Osteoblast (primary cell): ENCODE results near the gene BRSK2. TPM values are rescaled to one million over a fixed set of nuclear protein-coding genes. Genes with fewer than 3 reads are reported as not detected.
A peak's percentile ranks its signal among the peaks of the same experiment; 100 is the strongest.
"Not testable (repeated sequence)": the region's sequence is repeated elsewhere in the genome, so short reads cannot be mapped to it uniquely, and the experiment has no call there.

Experiments used
- DNase-seq: peaks from one replicate; pipeline ENCODE4 v3.0.0; 2011; ENCODE audit warnings: low spot score, mixed read lengths; ENCODE audit not compliant: insufficient read length; ENCODE audit errors: missing footprints
- H2AFZ ChIP-seq: 2 replicates; pipeline ENCODE4 v1.6.0; 2011; ENCODE audit warnings: mild to moderate bottlenecking, low read length
- H3K27ac ChIP-seq: 2 replicates; pipeline ENCODE4 v1.5.1; 2011; ENCODE audit warnings: mild to moderate bottlenecking, low read depth, low read length, moderate library complexity
- H3K27me3 ChIP-seq: 2 replicates; pipeline ENCODE4 v1.6.0; 2012; ENCODE audit warnings: mild to moderate bottlenecking, control low read depth, inconsistent platforms, low read length, moderate library complexity; ENCODE audit not compliant: insufficient read depth
- H3K36me3 ChIP-seq: 2 replicates; pipeline ENCODE4 v1.5.1; 2011; ENCODE audit warnings: mild to moderate bottlenecking, low read length, control low read depth, moderate library complexity; ENCODE audit not compliant: insufficient read depth
- H3K4me1 ChIP-seq: 2 replicates; pipeline ENCODE4 v1.5.1; 2011; ENCODE audit warnings: mild to moderate bottlenecking, low read length, control low read depth, moderate library complexity; ENCODE audit not compliant: insufficient read depth
- H3K4me2 ChIP-seq: 2 replicates; pipeline ENCODE4 v1.6.0; 2011; ENCODE audit warnings: mild to moderate bottlenecking, low read length; ENCODE audit not compliant: insufficient read depth
- H3K4me3 ChIP-seq: fragments of 200-600 bp; sonication (generic); 3 replicates; pipeline ENCODE4 v1.5.1; 2012; ENCODE audit warnings: mild to moderate bottlenecking, low read length, inconsistent platforms; ENCODE audit not compliant: insufficient read depth
- H3K79me2 ChIP-seq: 2 replicates; pipeline ENCODE4 v1.6.0; 2012; ENCODE audit warnings: mild to moderate bottlenecking, low read length, control low read depth, inconsistent platforms; ENCODE audit not compliant: insufficient read depth
- H3K9me3 ChIP-seq: 2 replicates; pipeline ENCODE4 v1.5.1; 2011; ENCODE audit warnings: low read depth, low read length, control low read depth
- H4K20me1 ChIP-seq: 2 replicates; pipeline ENCODE4 v1.6.0; 2012; ENCODE audit warnings: mild to moderate bottlenecking, low read length, control low read depth; ENCODE audit not compliant: insufficient read depth
- total RNA-seq: library from RNA; depleted of rRNA; stranded (reverse); fragments of >200 nt; gene quantifications from 2 replicates; pipeline ENCODE4 v1.2.3, GENCODE V29; 2012
- TF ChIP-seq, protein P1 (sequence below): IDR thresholded peaks from 2 replicates; pipeline ENCODE4 v1.5.1; 2011; ENCODE audit warnings: mild to moderate bottlenecking, low read depth, low read length, moderate library complexity; ENCODE audit errors: extremely low read depth

The BRSK2 gene
- total RNA-seq, 1 donor: 0.36 TPM

DNA sequence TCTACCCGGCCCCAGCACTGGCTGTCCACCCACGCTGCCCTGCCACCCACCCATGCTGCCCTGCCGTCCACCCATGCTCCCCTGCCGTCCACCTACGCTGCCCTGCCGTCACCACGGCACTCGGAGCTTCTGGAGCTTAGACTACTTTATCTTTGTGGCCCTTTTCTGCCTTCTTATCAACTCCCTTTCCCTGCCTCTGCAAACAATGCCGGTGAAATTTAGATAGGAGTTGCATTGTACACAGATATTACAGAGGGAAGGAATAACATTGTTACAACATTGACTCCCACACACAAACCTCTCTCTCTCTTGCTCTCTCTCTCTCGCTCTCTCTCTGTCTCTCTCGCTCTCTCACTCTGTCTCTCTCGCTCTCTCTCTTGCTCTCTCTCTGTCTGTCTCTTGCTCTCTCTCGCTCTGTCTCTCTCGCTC lies 33.7 kb upstream of the BRSK2 start:
- no peaks in the 10 kb centered on the region for H3K36me3 ChIP-seq
- peaks cover 5% of the 10 kb centered on the region for H3K27me3 ChIP-seq
- no peaks in the 10 kb centered on the region for H3K4me1 ChIP-seq
- H3K27ac ChIP-seq: no peak overlapping the region
- no peaks in the 10 kb centered on the region for H4K20me1 ChIP-seq
- no peaks in the 10 kb centered on the region for H3K9me3 ChIP-seq
- no peak overlapping the region for H3K4me2 ChIP-seq
- peak; percentile 58 for DNase-seq
- H2AFZ ChIP-seq: no peak overlapping the region
- no peaks in the 10 kb centered on the region for H3K79me2 ChIP-seq
- TF ChIP-seq, protein P1, sequence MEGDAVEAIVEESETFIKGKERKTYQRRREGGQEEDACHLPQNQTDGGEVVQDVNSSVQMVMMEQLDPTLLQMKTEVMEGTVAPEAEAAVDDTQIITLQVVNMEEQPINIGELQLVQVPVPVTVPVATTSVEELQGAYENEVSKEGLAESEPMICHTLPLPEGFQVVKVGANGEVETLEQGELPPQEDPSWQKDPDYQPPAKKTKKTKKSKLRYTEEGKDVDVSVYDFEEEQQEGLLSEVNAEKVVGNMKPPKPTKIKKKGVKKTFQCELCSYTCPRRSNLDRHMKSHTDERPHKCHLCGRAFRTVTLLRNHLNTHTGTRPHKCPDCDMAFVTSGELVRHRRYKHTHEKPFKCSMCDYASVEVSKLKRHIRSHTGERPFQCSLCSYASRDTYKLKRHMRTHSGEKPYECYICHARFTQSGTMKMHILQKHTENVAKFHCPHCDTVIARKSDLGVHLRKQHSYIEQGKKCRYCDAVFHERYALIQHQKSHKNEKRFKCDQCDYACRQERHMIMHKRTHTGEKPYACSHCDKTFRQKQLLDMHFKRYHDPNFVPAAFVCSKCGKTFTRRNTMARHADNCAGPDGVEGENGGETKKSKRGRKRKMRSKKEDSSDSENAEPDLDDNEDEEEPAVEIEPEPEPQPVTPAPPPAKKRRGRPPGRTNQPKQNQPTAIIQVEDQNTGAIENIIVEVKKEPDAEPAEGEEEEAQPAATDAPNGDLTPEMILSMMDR: no peak
- no peak overlapping the region for H3K4me3 ChIP-seq

DNA sequence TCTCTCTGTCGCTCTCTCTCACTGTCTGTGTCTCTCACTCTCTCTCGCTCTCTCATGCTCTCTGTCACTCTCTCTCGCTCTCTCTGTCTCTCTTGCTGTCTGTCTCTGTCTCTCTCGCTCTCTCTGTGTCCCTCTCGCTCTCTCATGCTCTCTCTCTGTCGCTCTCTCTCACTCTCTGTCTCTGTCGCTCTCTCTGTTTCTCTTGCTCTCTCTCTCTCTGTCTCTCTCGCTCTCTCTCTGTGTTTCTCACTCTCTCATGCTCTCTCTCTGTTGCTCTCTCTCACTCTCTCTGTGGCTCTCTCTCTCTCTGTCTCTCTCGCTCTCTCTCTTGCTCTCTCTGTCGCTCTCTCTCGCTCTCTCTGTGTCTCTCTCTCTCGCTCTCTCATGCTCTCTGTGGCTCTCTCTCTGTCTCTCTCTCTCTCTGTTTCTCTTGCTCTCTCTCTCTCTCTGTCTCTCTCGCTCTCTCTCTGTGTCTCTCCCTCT lies 33.2 kb upstream of the BRSK2 start:
- Histone ChIP-seq H3K79me2 (no peaks in the 10 kb centered on the region), H4K20me1 (no peaks in the 10 kb centered on the region), H3K9me3 (no peaks in the 10 kb centered on the region), H2AFZ (no peak overlapping the region), H3K36me3 (no peaks in the 10 kb centered on the region), H3K27ac (no peak overlapping the region), H3K27me3 (peaks cover 5% of the 10 kb centered on the region), H3K4me2 (no peak overlapping the region), H3K4me1 (no peaks in the 10 kb centered on the region), H3K4me3 (no peak overlapping the region)
- no peak for DNase-seq
- TF ChIP-seq, protein P1: no peak

DNA sequence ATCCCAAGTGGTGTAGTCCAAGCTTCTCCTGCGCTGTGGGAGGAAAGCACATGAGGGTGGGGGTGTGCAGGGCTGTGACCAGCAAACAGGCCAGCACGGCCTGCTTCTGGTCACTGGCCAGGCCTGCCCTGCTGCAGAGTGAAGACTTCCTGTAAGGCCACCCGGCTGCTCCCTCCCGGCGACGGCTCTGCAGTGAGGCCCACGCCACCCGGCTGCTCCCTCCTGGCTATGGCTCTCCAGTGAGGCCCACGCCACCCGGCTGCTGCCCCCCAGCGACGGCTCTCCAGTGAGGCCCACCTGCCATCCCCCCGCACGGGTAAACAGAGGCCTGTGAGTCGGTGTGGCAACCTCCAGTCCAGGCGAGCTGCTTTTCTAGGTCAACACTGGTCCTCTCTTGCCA lies 31.4 kb upstream of the BRSK2 start:
- H3K36me3 ChIP-seq: no peaks in the 10 kb centered on the region
- peaks cover 5% of the 10 kb centered on the region for H3K27me3 ChIP-seq
- no peaks in the 10 kb centered on the region for H4K20me1 ChIP-seq
- no peaks in the 10 kb centered on the region for H3K4me1 ChIP-seq
- DNase-seq: no peak
- no peak overlapping the region for H2AFZ ChIP-seq
- H3K9me3 ChIP-seq: no peaks in the 10 kb centered on the region
- no peak overlapping the region for H3K4me3 ChIP-seq
- TF ChIP-seq, protein P1: no peak
- no peak overlapping the region for H3K27ac ChIP-seq
- H3K79me2 ChIP-seq: no peaks in the 10 kb centered on the region
- no peak overlapping the region for H3K4me2 ChIP-seq

DNA sequence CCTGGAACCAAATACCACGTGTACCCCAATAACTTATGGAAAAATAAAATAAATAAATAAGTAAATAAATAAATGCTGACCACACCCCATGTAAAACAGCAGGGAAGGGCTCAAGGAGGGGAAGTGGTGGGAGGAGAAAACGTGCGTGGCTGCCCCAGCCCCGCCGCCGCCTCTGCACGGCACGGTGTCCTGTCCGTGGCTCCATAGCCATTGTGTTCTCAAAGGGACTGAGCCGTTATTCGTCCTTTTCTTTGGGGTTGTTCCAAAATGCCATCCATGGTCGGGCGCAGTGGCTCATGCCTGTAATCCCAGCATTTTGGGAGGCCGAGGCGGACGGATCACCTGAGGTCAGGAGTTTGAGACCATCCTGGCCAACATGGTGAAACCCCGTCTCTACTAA lies 30.8 kb upstream of the BRSK2 start:
- not testable (repeated sequence) for H4K20me1 ChIP-seq, H3K9me3 ChIP-seq, H3K4me1 ChIP-seq, H3K4me3 ChIP-seq, DNase-seq, H3K27me3 ChIP-seq, H3K4me2 ChIP-seq, H2AFZ ChIP-seq, H3K79me2 ChIP-seq, H3K36me3 ChIP-seq, H3K27ac ChIP-seq
